GM19025 (cell line): ENCODE measurements around the gene CEP57L1.
"Not testable (repeated sequence)": the region's sequence is repeated elsewhere in the genome, so short reads cannot be mapped to it uniquely, and the experiment has no call there.

Experiments
- ATAC-seq: cut with Tn5 transposase; IDR thresholded peaks from one replicate; pipeline ENCODE4 v1.9.1; 2021; ENCODE audit warnings: mild to moderate bottlenecking, low read depth, moderate library complexity; ENCODE audit not compliant: unreplicated experiment

CEP57L1 gene

GRCh38 chr6:109103942-109104341 lies 8.6 kb downstream of the CEP57L1 start:
- no peak for ATAC-seq

GRCh38 chr6:109104512-109104911 lies 9.2 kb downstream of the CEP57L1 start:
- no peak for ATAC-seq

- ATAC-seq = no peak
Observed at GRCh38 chr6:109105681-109106080, 10.4 kb downstream of the CEP57L1 start.

GRCh38 chr6:109109663-109110062 lies 14.4 kb downstream of the CEP57L1 start:
- not testable (repeated sequence) for ATAC-seq

GRCh38 chr6:109112663-109113062 lies 17.4 kb downstream of the CEP57L1 start:
- not testable (repeated sequence) for ATAC-seq

- peak; percentile 75 for ATAC-seq
Observed at GRCh38 chr6:109117346-109118035, 22.2 kb downstream of the CEP57L1 start.

GRCh38 chr6:109118337-109118736 lies 23.0 kb downstream of the CEP57L1 start:
- no peak for ATAC-seq

GRCh38 chr6:109118871-109119354 lies 23.6 kb downstream of the CEP57L1 start:
- ATAC-seq = no peak

GRCh38 chr6:109121411-109121810 lies 26.1 kb downstream of the CEP57L1 start:
- no peak for ATAC-seq

GRCh38 chr6:109124219-109124618 lies 28.9 kb downstream of the CEP57L1 start:
- ATAC-seq = no peak

GRCh38 chr6:109125504-109125903 lies 30.2 kb downstream of the CEP57L1 start:
- ATAC-seq = no peak

GRCh38 chr6:109130065-109130464 lies 34.8 kb downstream of the CEP57L1 start:
- ATAC-seq = no peak

GRCh38 chr6:109135600-109135999 lies 40.3 kb downstream of the CEP57L1 start:
- not testable (repeated sequence) for ATAC-seq

- not testable (repeated sequence) for ATAC-seq
Observed at GRCh38 chr6:109136039-109136438, 40.7 kb downstream of the CEP57L1 start.

GRCh38 chr6:109136530-109136929 lies 41.2 kb downstream of the CEP57L1 start:
- not testable (repeated sequence) for ATAC-seq

- no peak for ATAC-seq
Observed at GRCh38 chr6:109139109-109139508, 43.8 kb downstream of the CEP57L1 start.

- ATAC-seq = not testable (repeated sequence)
Observed at GRCh38 chr6:109142067-109142466, 46.8 kb downstream of the CEP57L1 start.

- no peak for ATAC-seq
Observed at GRCh38 chr6:109143191-109143590, 47.9 kb downstream of the CEP57L1 start.

- not testable (repeated sequence) for ATAC-seq
Observed at GRCh38 chr6:109148251-109148650, 52.9 kb downstream of the CEP57L1 start.

GRCh38 chr6:109148716-109149115 lies 53.4 kb downstream of the CEP57L1 start:
- not testable (repeated sequence) for ATAC-seq

GRCh38 chr6:109153752-109154151 lies 58.4 kb downstream of the CEP57L1 start:
- ATAC-seq = no peak

GRCh38 chr6:109164331-109164730 lies 69.0 kb downstream of the CEP57L1 start:
- no peak for ATAC-seq
